ENCODE data around the gene ZNF804B. TPM values are rescaled to one million over a fixed set of nuclear protein-coding genes. Genes with fewer than 3 reads are reported as not detected.
"Not testable (repeated sequence)": the region's sequence is repeated elsewhere in the genome, so short reads cannot be mapped to it uniquely, and the experiment has no call there.

Gene ZNF804B
- total RNA-seq, 1 donor from 2014 or later: not detected

GRCh38 chr7:89200758-89201157 lies 441.3 kb downstream of the ZNF804B start:
- Mint-ChIP-seq H3K9me3 (ENCODE audit: unreplicated experiment) (no peaks in the 10 kb centered on the region), H3K4me3 (ENCODE audit: unreplicated experiment) (no peak overlapping the region), H3K4me1 (ENCODE audit: unreplicated experiment) (no peaks in the 10 kb centered on the region), H3K27ac (ENCODE audit: unreplicated experiment) (no peak overlapping the region), H3K36me3 (ENCODE audit: low read depth, unreplicated experiment) (no peaks in the 10 kb centered on the region), H3K27me3 (ENCODE audit: unreplicated experiment) (no peaks in the 10 kb centered on the region)
- TF ChIP-seq, protein P1, sequence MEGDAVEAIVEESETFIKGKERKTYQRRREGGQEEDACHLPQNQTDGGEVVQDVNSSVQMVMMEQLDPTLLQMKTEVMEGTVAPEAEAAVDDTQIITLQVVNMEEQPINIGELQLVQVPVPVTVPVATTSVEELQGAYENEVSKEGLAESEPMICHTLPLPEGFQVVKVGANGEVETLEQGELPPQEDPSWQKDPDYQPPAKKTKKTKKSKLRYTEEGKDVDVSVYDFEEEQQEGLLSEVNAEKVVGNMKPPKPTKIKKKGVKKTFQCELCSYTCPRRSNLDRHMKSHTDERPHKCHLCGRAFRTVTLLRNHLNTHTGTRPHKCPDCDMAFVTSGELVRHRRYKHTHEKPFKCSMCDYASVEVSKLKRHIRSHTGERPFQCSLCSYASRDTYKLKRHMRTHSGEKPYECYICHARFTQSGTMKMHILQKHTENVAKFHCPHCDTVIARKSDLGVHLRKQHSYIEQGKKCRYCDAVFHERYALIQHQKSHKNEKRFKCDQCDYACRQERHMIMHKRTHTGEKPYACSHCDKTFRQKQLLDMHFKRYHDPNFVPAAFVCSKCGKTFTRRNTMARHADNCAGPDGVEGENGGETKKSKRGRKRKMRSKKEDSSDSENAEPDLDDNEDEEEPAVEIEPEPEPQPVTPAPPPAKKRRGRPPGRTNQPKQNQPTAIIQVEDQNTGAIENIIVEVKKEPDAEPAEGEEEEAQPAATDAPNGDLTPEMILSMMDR (IDR thresholded peaks at IDR 0.05; ENCODE audit: unreplicated experiment): no peak
- no peak for DNase-seq (ENCODE audit: low spot score)

GRCh38 chr7:89223900-89224395 lies 464.4 kb downstream of the ZNF804B start:
- no peaks in the 10 kb centered on the region for H3K4me1 Mint-ChIP-seq (ENCODE audit: unreplicated experiment)
- H3K27ac Mint-ChIP-seq (ENCODE audit: unreplicated experiment): no peak overlapping the region
- H3K9me3 Mint-ChIP-seq (ENCODE audit: unreplicated experiment): peaks cover 6% of the 10 kb centered on the region
- TF ChIP-seq, protein P1 (IDR thresholded peaks at IDR 0.05; ENCODE audit: unreplicated experiment): no peak
- no peaks in the 10 kb centered on the region for H3K36me3 Mint-ChIP-seq (ENCODE audit: low read depth, unreplicated experiment)
- no peak overlapping the region for H3K4me3 Mint-ChIP-seq (ENCODE audit: unreplicated experiment)
- no peaks in the 10 kb centered on the region for H3K27me3 Mint-ChIP-seq (ENCODE audit: unreplicated experiment)
- DNase-seq (ENCODE audit: low spot score): no peak

- not testable (repeated sequence) for H3K27ac Mint-ChIP-seq (ENCODE audit: unreplicated experiment); H3K9me3 Mint-ChIP-seq (ENCODE audit: unreplicated experiment); H3K4me3 Mint-ChIP-seq (ENCODE audit: unreplicated experiment); H3K27me3 Mint-ChIP-seq (ENCODE audit: unreplicated experiment); H3K4me1 Mint-ChIP-seq (ENCODE audit: unreplicated experiment); H3K36me3 Mint-ChIP-seq (ENCODE audit: low read depth, unreplicated experiment); DNase-seq (ENCODE audit: low spot score)
Measured at GRCh38 chr7:89228688-89229171, 469.2 kb downstream of the ZNF804B start.

DNA sequence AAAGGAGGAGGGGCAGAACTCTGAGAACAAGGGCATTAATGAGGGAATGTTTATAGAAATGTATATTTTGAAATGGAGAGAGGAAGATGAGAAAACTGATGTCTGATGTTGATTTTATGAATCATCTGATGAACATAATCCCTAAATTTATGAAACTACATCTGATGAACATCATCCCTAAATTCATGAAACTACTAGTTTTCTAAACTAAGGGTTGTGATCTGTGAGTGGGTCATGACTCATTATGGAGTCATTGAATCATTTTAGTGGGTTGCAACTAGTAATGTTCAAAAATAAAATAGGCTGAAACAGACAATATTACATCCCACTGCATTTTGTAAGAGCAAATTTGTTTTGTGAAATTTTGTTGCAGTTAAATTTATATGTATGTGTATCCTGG lies 478.7 kb downstream of the ZNF804B start:
- TF ChIP-seq, protein P1 (IDR thresholded peaks at IDR 0.05; ENCODE audit: unreplicated experiment): no peak
- Mint-ChIP-seq H3K27me3 (ENCODE audit: unreplicated experiment) (peaks cover 2% of the 10 kb centered on the region), H3K36me3 (ENCODE audit: low read depth, unreplicated experiment) (no peaks in the 10 kb centered on the region), H3K9me3 (ENCODE audit: unreplicated experiment) (no peaks in the 10 kb centered on the region), H3K27ac (ENCODE audit: unreplicated experiment) (no peak overlapping the region), H3K4me1 (ENCODE audit: unreplicated experiment) (no peaks in the 10 kb centered on the region), H3K4me3 (ENCODE audit: unreplicated experiment) (no peak overlapping the region)
- no peak for DNase-seq (ENCODE audit: low spot score)

- Mint-ChIP-seq H3K9me3 (ENCODE audit: unreplicated experiment) (no peaks in the 10 kb centered on the region), H3K4me3 (ENCODE audit: unreplicated experiment) (no peak overlapping the region), H3K27me3 (ENCODE audit: unreplicated experiment) (no peaks in the 10 kb centered on the region), H3K36me3 (ENCODE audit: low read depth, unreplicated experiment) (no peaks in the 10 kb centered on the region), H3K4me1 (ENCODE audit: unreplicated experiment) (no peaks in the 10 kb centered on the region), H3K27ac (ENCODE audit: unreplicated experiment) (no peak overlapping the region)
- TF ChIP-seq, protein P1 (IDR thresholded peaks at IDR 0.05; ENCODE audit: unreplicated experiment): no peak
- no peak for DNase-seq (ENCODE audit: low spot score)
Measured at GRCh38 chr7:89246196-89246595, 486.7 kb downstream of the ZNF804B start.
